KOPT-K1 (cell line): ENCODE measurements around the gene CARF.

Source experiments
- H3K27ac ChIP-seq: fragments of 200-600 bp; sonication (generic); 2 replicates; pipeline ENCODE4 v1.5.1; 2016; ENCODE audit warnings: antibody characterized with exemption, mild to moderate bottlenecking, low read depth, low read length; ENCODE audit not compliant: poor library complexity, severe bottlenecking
- H3K36me3 ChIP-seq: fragments of 200-600 bp; sonication (generic); 2 replicates; pipeline ENCODE4 v1.5.1; 2017; ENCODE audit warnings: antibody characterized with exemption, mild to moderate bottlenecking, low read length, moderate library complexity; ENCODE audit not compliant: insufficient read depth
- H3K9me3 ChIP-seq: fragments of 200-600 bp; sonication (generic); 2 replicates; pipeline ENCODE4 v1.5.1; 2017; ENCODE audit warnings: antibody characterized with exemption, low read length, mild to moderate bottlenecking; ENCODE audit not compliant: insufficient read depth, poor library complexity, severe bottlenecking

The CARF gene

GRCh38 chr2:203025592-203025991, 113.5 kb downstream of the CARF start:
- Histone ChIP-seq H3K9me3 (no peaks in the 10 kb centered on the region), H3K27ac (no peak overlapping the region), H3K36me3 (no peaks in the 10 kb centered on the region)

GRCh38 chr2:203030545-203030944, 118.5 kb downstream of the CARF start:
- H3K27ac ChIP-seq, result no peak overlapping the region
- H3K36me3 ChIP-seq, result no peaks in the 10 kb centered on the region
- H3K9me3 ChIP-seq, result no peaks in the 10 kb centered on the region

GRCh38 chr2:203030991-203031390, 118.9 kb downstream of the CARF start:
- H3K36me3 ChIP-seq, result no peaks in the 10 kb centered on the region
- no peaks in the 10 kb centered on the region for H3K9me3 ChIP-seq
- H3K27ac ChIP-seq, result no peak overlapping the region

- Histone ChIP-seq H3K9me3 (no peaks in the 10 kb centered on the region), H3K27ac (no peak overlapping the region), H3K36me3 (no peaks in the 10 kb centered on the region)
Measured at GRCh38 chr2:203033395-203033794, 121.3 kb downstream of the CARF start.

GRCh38 chr2:203035879-203036470, 123.9 kb downstream of the CARF start:
- Histone ChIP-seq H3K9me3 (no peaks in the 10 kb centered on the region), H3K36me3 (no peaks in the 10 kb centered on the region), H3K27ac (no peak overlapping the region)
